GM19467 (cell line): Measurements from ENCODE around the gene EXOC6B.

Experiments
- ATAC-seq: cut with Tn5 transposase; IDR thresholded peaks from one replicate; pipeline ENCODE4 v1.9.1; 2021; ENCODE audit warnings: mild to moderate bottlenecking, moderate library complexity; ENCODE audit not compliant: unreplicated experiment

The EXOC6B gene

GRCh38 chr2:72394541-72395070, 431.2 kb downstream of the EXOC6B start:
- ATAC-seq: no peak

DNA sequence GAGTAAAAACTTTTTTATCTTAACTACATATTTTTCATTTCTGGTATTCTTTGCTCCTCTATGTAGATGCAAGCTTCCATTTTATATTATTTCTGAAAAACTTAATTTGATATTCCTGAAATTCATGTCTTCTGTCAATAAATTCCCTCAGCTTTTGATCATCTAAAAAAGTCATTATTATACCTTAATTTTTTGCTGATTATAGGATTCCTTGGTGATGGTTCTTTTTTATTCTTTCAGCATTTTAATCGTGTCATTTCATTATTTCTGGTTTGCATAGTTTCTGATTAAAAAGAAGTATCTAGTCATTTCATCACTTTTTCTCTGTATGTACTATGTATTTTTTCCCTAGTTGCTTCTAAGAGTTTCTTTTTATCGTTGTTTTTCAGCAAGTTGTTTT, 436.4 kb downstream of the EXOC6B start:
- no peak for ATAC-seq

GRCh38 chr2:72388263-72388662, 437.6 kb downstream of the EXOC6B start:
- no peak for ATAC-seq

- no peak for ATAC-seq
These were observed 439.5 kb downstream of the EXOC6B start for GRCh38 chr2:72386288-72386687.

DNA sequence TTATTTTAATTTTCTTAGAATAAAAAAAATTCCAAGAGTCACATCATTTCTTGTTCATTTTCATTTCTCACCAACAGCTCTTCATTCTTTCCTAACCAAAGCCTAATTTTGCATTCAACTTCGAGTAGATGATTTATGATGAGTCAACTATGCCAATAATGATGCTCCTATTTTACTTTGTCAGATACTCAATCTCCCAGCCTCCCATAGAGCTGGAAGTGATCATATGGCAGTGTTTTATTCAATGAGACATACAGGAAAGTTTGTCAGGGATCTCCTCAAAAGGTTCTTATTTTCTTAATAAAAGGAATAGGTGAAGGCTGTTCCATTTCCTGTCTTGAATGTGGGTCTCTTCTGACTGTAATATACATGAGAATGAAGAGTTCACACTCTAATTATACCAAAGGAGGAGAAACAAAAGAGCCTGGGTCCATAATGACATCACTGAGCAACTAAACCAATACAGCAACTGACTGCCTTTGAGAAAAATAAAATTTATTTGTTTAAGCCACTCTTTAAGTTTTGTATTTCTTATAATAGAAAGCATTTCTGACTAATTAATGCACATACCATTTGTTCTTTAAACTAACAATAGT, 447.0 kb downstream of the EXOC6B start:
- ATAC-seq: no peak

DNA sequence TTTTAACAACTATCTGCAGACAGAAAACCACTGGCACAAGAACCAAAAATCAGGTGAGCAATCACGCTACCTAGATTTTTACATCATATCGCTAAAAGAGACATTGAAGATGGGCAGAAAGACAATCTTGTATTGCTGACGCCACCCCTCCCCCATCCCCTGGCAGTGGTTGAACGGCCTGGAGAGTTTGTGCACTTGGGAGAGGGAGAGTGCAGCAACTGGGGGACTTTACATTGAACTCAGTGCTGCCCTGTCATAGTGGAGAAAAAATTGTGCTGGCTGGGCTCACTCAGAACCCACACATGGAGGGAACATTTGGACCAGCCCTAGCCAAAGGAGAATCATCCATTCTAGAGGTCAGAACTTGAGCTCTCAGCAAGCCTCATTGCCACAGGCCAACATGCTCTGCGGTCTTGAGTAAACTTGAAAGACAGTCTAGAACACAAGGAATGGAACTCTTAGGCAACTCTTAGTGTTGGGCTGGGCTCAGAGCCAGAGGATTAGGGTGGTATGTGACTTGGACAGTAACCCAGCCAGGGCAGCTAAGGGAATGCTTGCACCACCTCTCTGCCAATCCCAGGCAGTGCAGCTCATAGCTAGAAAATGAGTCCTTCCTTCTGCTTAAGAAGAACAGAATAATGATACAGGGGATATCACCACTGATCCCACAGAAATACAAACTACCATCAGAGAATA, 458.2 kb downstream of the EXOC6B start:
- ATAC-seq: no peak

DNA sequence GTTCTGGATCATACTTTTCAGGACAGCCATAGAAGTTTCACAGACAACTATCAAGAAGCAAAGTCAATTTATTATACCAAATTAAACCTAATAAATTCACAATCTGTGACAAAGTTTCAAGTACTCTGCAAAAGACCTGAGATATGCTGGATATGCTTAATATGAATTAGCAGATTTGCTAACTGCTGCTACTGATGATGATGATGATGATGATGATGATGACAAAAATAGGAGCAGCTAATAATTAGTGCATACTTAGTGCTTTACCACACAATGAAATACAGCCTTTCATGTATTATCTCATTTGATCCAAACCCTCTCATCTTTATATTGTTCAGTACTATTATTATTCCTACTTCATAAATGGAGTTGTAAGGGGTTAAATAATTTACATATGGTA, 462.4 kb downstream of the EXOC6B start:
- no peak for ATAC-seq

GRCh38 chr2:72362733-72363132, 463.1 kb downstream of the EXOC6B start:
- no peak for ATAC-seq

- no peak for ATAC-seq
These were observed 464.3 kb downstream of the EXOC6B start for GRCh38 chr2:72361521-72361920.

DNA sequence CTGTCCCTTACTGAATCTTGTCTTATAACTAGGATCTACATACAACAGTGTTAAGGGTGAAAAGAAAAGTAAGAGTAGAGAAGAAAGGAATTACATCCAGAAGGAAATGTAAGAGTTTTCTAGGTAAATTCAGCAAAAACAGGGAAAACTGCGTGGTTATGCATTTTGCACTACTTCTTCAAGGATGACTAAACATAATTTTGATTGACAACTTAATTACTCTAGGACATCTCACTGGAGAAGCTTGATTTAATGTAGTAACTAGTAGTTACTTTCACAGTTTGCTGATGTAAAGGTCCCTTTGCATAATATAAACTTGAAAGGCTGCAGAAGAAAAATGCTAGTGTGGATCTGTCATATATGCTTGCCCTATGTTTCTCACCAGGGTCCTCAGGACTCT, 464.8 kb downstream of the EXOC6B start:
- no peak for ATAC-seq

DNA sequence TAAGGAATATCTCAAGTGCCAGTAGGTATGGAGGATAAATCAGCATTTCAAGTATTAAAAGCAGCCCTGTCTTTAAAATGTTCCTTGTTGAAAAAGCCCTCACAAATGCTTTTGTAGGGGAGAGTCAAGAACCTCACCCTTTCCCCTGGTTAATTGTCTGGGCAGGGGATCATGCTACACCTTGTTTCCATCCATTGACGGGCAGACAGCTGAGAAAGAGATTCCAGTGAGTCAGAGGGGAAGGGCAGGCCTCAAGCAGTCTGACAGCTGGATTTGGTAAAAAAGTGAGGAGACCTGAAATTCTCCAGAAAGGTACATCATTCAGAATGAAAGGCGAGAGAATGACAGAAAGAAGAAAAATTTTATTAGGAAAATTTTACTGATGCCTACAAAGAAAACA, 475.0 kb downstream of the EXOC6B start:
- ATAC-seq: no peak

DNA sequence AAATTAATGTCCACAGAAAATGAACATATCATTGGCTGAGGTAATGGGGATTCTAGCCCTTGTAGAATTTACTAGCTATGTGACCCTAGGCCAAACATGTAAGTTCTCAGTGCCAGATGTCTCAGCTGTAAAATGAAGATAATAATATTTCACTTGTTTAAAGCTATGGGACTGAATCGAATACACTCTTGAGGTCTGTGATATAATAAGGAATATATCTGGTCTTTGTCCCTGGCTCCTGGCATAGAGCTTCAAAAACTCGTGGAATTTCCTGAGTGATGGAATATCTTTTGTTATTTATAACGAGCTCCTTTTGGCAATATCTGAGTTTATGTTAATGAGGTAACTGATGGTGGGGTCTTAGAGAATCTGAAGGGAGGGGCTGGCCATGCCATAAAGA, 476.8 kb downstream of the EXOC6B start:
- ATAC-seq: no peak

DNA sequence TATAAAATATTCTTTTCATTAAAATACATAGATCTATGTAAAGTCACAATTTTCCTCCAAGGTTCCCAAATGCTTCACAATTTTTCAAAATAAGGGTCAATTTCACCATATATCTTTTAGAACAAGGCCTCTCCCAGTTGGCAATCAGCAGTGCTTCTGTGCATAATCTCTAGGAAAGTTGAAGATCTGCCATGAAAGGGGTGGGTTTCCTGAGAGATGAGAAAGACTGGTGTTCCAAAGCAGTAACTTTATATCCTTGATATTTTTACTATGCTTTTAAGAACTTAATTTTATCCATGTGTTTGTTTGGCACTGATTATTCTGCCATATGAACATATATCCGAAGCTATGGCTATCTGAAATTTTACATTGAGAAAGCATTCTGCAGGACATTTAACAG, 478.8 kb downstream of the EXOC6B start:
- no peak for ATAC-seq

- ATAC-seq: no peak
These were observed 484.2 kb downstream of the EXOC6B start for GRCh38 chr2:72341639-72342038.

GRCh38 chr2:72340665-72341064, 485.2 kb downstream of the EXOC6B start:
- ATAC-seq: no peak

- ATAC-seq: no peak
These were observed 487.8 kb downstream of the EXOC6B start for GRCh38 chr2:72338076-72338475.

DNA sequence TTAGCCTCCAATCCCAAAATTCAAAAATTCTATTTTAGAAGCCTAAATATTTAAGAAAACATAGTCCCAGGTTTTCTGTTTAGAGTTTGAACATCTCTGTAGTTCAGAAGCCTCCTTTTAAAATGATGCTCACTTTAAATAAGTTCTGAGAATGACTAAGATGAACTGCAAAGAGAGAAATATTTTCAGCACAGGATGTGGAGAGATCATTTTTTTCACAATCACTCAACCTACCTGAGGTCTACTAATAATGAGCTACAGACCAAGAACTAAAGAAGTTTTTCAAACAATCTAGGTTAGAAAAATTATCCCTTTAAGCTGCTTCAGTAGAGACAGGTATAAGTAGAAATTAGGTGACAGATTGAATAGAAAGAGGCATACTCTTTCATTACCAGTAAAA, 493.1 kb downstream of the EXOC6B start:
- no peak for ATAC-seq

DNA sequence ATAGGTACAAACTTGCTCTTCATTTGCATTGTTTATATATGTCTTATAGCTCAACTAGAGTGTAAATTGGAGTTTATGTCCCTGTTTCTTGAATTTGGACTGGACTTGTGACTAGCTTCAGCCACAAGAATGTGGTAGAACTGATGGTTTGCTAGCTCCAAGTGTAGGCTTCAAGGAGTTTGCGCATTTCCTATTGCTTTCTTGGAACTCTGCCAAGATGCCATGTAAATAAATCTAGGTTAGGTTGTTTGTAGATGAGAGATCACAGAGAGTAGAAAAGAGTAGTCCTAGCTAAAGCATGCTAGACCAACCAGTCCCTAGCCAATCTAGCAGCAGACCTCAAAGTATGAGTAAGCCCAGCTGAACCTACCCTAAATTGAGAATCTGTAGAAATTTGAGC, 495.2 kb downstream of the EXOC6B start:
- no peak for ATAC-seq

- ATAC-seq: no peak
These were observed 499.1 kb downstream of the EXOC6B start for GRCh38 chr2:72326759-72327158.

DNA sequence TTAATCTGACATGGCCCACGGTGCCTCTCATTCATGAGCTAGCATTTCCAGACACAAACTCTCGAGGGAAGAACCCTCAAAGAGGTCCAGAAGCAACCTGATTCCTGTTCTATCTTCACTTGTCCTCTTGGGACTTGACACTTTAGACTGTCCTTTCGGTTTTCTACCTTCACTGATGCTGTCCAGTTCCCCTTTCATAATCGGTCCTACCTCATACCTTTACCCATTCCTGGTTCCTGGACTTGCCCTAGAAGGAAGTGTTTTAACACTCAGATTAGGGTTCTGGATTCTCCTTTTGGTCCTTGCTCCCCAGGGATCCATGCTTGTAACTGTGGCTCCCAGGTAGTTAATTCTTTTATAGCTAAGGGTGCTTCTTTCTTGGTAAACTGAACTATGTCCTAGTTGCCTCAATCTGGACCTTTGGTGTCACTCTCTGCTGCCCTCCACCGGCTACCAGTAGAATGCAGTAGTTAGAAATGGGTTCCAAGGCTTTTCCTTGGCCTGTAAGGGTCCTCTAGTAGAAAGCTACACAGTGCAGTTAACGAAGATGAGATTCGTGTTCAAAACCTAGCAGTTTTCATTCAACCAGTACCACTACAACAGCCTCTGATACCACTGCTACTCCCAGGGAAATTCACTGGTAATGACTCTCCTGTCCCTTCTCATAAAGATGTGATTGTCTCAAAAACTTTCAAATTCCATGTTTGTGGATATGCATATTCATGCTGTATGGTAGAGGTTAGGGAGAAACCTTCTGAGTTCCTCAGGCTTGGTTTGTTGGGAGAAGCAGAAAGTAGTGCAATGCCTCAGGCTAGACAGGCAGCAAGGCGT, 500.0 kb downstream of the EXOC6B start:
- ATAC-seq: no peak

GRCh38 chr2:72316774-72317173, 509.1 kb downstream of the EXOC6B start:
- ATAC-seq: no peak

DNA sequence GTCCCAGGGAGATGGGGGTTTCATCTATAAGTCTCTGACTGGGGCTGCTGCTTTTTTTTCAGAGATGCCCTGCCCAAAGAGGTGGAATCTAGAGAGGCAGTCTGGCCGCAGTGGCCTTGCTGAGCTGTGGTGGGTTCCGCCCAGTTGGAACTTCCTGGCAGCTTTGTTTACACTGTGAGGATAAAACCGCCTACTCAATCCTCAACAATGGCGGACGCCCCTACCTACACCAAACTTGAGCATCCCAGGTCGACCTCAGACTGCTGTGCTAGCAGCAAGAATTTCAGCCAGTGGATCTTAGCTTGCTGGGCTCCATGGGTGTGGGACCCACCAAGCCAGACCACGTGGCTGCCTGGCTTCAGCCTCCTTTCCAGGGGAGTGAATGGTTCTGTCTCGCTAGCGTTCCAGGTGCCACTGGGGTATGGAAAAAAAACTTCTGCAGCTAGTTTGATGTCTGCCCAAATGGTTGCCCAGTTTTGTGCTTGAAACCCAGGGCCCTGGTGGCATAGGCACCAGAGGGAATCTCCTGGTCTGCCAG, 525.6 kb downstream of the EXOC6B start:
- ATAC-seq: no peak
